Lower leg skin (tissue), 4 donors: Measurements from ENCODE around the gene MAGI2. TPM values are rescaled to one million over a fixed set of nuclear protein-coding genes. Genes with fewer than 3 reads are reported as not detected.

Experiments used
- DNase-seq, 2 donors: peaks; one replicate each; pipeline ENCODE4 v3.0.0-alpha.2; 2019; ENCODE audit warnings: low spot score in 2 of 2
- H3K4me3 ChIP-seq: fragments of 200-600 bp; sonication (generic); 2 replicates; pipeline ENCODE4 v1.5.1; 2017; ENCODE audit warnings: mild to moderate bottlenecking, low read depth; ENCODE audit not compliant: poor library complexity, severe bottlenecking
- CTCF ChIP-seq, 3 donors: fragments of 450-650 bp; IDR thresholded peaks; one replicate each; pipeline ENCODE4 v1.5.1; 2016; ENCODE audit warnings: antibody characterized with exemption in 3 of 3, mild to moderate bottlenecking in 3 of 3, moderate library complexity in 2 of 3
- POLR2A ChIP-seq, 2 donors: fragments of 450-650 bp; IDR thresholded peaks; one replicate each; pipeline ENCODE4 v1.6.1; 2016 to 2017; ENCODE audit warnings: antibody characterized with exemption in 2 of 2, mild to moderate bottlenecking in 1 of 2, moderate library complexity in 1 of 2
- WGBS, 2 donors: methylation state at CpG; one replicate each; pipeline ENCODE4 v1.1.5; 2018; 5-methylcytosine and 5-hydroxymethylcytosine counted together
- intact Hi-C: fragments of 100-400 bp; cut with DNase I; formaldehyde crosslinking; loops from one replicate; pipeline ENCODE4 v1.15.0; 2023; ENCODE audit warnings: low total_unique reads
- total RNA-seq, 4 donors: library from RNA; depleted of rRNA; stranded (reverse); fragments of >200 nt; gene quantifications; one replicate each; pipeline ENCODE4 v1.1.0, GENCODE V29; 2016

The MAGI2 gene
- total RNA-seq, 4 donors from 2014 or later = 1.6 to 3.0 (median 2.1) TPM

- DNase-seq = no peak
- intact Hi-C loops = loop anchor here (10.0 kb wide), 1 partner anchor 1272 kb away; no protein-coding TSS in a partner anchor
- 66 to 77% methylated on average over 1 of the region's 1 CpG for WGBS, 2 donors
- no peak overlapping the region for H3K4me3 ChIP-seq
- TF ChIP-seq POLR2A (IDR thresholded peaks at IDR 0.05) = no peak
- no peak for TF ChIP-seq CTCF (IDR thresholded peaks at IDR 0.05)
These were observed 690.8 kb downstream of the MAGI2 start for GRCh38 chr7:78762625-78763024.

- WGBS, 2 donors = 29 to 38% methylated on average over 4 of the region's 4 CpGs
- no peak for DNase-seq
These were observed 692.7 kb downstream of the MAGI2 start for GRCh38 chr7:78760620-78761355.

GRCh38 chr7:78752554-78752953, 700.9 kb downstream of the MAGI2 start:
- TF ChIP-seq POLR2A (IDR thresholded peaks at IDR 0.05) = no peak
- no peak for TF ChIP-seq CTCF (IDR thresholded peaks at IDR 0.05)
- H3K4me3 ChIP-seq = no peak overlapping the region
- no peak for DNase-seq
- intact Hi-C loops = no loop called here

More at GRCh38 chr7:78760620-78761355, 692.7 kb downstream of the MAGI2 start:
- TF ChIP-seq POLR2A (IDR thresholded peaks at IDR 0.05) (no peak), CTCF (IDR thresholded peaks at IDR 0.05) (no peak)
- intact Hi-C loops = loop anchor here (10.0 kb wide), 1 partner anchor 1274 kb away; no protein-coding TSS in a partner anchor
- H3K4me3 ChIP-seq = no peak overlapping the region

GRCh38 chr7:78751253-78751652, 702.2 kb downstream of the MAGI2 start:
- intact Hi-C loops = no loop called here
- no peak for DNase-seq
- WGBS, 2 donors = 70 to 89% methylated on average over 4 of the region's 4 CpGs
- TF ChIP-seq POLR2A (IDR thresholded peaks at IDR 0.05) = no peak
- TF ChIP-seq CTCF (IDR thresholded peaks at IDR 0.05) = no peak
- no peak overlapping the region for H3K4me3 ChIP-seq

- H3K4me3 ChIP-seq = no peak overlapping the region
- intact Hi-C loops = no loop called here
- TF ChIP-seq CTCF (IDR thresholded peaks at IDR 0.05) (no peak), POLR2A (IDR thresholded peaks at IDR 0.05) (no peak)
- no peak for DNase-seq
- 73 to 74% methylated on average over 5 of the region's 5 CpGs for WGBS, 2 donors
These were observed 704.3 kb downstream of the MAGI2 start for GRCh38 chr7:78749052-78749746.
